CD4-positive, alpha-beta T cell (primary cell): ENCODE results near the gene ANKRD44. TPM values are rescaled to one million over a fixed set of nuclear protein-coding genes. Genes with fewer than 3 reads are reported as not detected.

ENCODE experiments used
- ATAC-seq: fragments of 200-7000 bp; cut with Tn5 transposase; one replicate; pipeline ENCODE4 v1.10.0; 2022; ENCODE audit warnings: mild to moderate bottlenecking; ENCODE audit not compliant: poor library complexity
- CTCF ChIA-PET: fragments of 350-600 bp; sonication (Branson Sonifier 250); formaldehyde crosslinking; loops from one replicate; lab custom pipeline; 2021; ENCODE audit warnings: antibody characterized with exemption, inconsistent platforms; lab: Charles Lee
- POLR2A ChIA-PET: fragments of 350-600 bp; sonication (Branson Sonifier 250); formaldehyde crosslinking; loops from one replicate; lab custom pipeline; 2021; ENCODE audit warnings: antibody characterized with exemption, inconsistent platforms; lab: Charles Lee
- DNase-seq, 14 experiments: peaks; one replicate each; pipeline ENCODE4 v3.0.0-alpha.2; 2013 to 2020; ENCODE audit warnings: mixed read lengths in 2 of 14
- H3K27ac ChIP-seq, 2 donors: one replicate each; pipeline versions ENCODE4 v1.5.1 to v1.7.0; 2013; ENCODE audit warnings: low read length in 2 of 2, low read depth in 1 of 2, mild to moderate bottlenecking in 1 of 2
- H3K27me3 ChIP-seq, 2 experiments: 1 replicate in 1 of 2; 2 replicates in 1 of 2; pipeline versions ENCODE4 v1.6.1 to v1.7.0; 2013; ENCODE audit warnings: low read length in 2 of 2, control low read depth in 1 of 2, mild to moderate bottlenecking in 1 of 2, moderate library complexity in 1 of 2; ENCODE audit not compliant: insufficient read depth in 2 of 2, control insufficient read depth in 1 of 2
- H3K36me3 ChIP-seq: one replicate; pipeline ENCODE4 v1.6.1; 2013; ENCODE audit warnings: low read length, control low read depth; ENCODE audit not compliant: insufficient read depth
- H3K4me1 ChIP-seq: one replicate; pipeline ENCODE4 v1.6.1; 2013; ENCODE audit warnings: low read length, control low read depth; ENCODE audit not compliant: insufficient read depth
- H3K4me3 ChIP-seq: one replicate; pipeline ENCODE4 v1.5.1; 2013; ENCODE audit warnings: mild to moderate bottlenecking, low read length, moderate library complexity
- H3K9me3 ChIP-seq, 2 experiments: 1 replicate in 1 of 2; 2 replicates in 1 of 2; pipeline versions ENCODE4 v1.6.1 to v1.7.0; 2013; ENCODE audit warnings: low read length in 2 of 2, mild to moderate bottlenecking in 2 of 2, control low read depth in 1 of 2, moderate library complexity in 1 of 2; ENCODE audit not compliant: control insufficient read depth in 1 of 2, insufficient read depth in 1 of 2
- H3K27ac Mint-ChIP-seq: one replicate; pipeline ENCODE4 v1.8.0; 2020; ENCODE audit warnings: mixed read lengths
- H3K27me3 Mint-ChIP-seq: one replicate; pipeline ENCODE4 v1.8.0; 2021; ENCODE audit warnings: mixed read lengths
- H3K36me3 Mint-ChIP-seq: one replicate; pipeline ENCODE4 v1.8.0; 2021; ENCODE audit warnings: low read depth, mixed read lengths
- H3K4me1 Mint-ChIP-seq: one replicate; pipeline ENCODE4 v1.8.0; 2021; ENCODE audit warnings: low read depth, mixed read lengths
- H3K4me3 Mint-ChIP-seq: one replicate; pipeline ENCODE4 v1.8.0; 2020; ENCODE audit warnings: mild to moderate bottlenecking, mixed read lengths
- H3K9me3 Mint-ChIP-seq: one replicate; pipeline ENCODE4 v1.8.0; 2020; ENCODE audit warnings: mixed read lengths
- CTCF ChIP-seq: fragments of 200-600 bp; IDR thresholded peaks from one replicate; pipeline ENCODE4 v1.8.0; 2022; ENCODE audit warnings: antibody characterized with exemption, mild to moderate bottlenecking
- intact Hi-C, 2 experiments: fragments of 100-400 bp; cut with DNase I in 1 of 2; cut with micrococcal nuclease in 1 of 2; formaldehyde crosslinking; loops; one replicate each; pipeline versions ENCODE4 v1.15.1 to v1.9.0; 2023 to 2025; cut with DNase I, micrococcal nuclease
- total RNA-seq, 174 experiments: library from RNA in 2 of 174; stranded (reverse) in 2 of 174; gene quantifications; one replicate each; pipeline ENCODE4 v1.2.3 and lab custom pipeline; 2021 to 2026

The ANKRD44 gene
- total RNA-seq, 2 experiments from 2014 or later = 170 to 186 TPM

DNA sequence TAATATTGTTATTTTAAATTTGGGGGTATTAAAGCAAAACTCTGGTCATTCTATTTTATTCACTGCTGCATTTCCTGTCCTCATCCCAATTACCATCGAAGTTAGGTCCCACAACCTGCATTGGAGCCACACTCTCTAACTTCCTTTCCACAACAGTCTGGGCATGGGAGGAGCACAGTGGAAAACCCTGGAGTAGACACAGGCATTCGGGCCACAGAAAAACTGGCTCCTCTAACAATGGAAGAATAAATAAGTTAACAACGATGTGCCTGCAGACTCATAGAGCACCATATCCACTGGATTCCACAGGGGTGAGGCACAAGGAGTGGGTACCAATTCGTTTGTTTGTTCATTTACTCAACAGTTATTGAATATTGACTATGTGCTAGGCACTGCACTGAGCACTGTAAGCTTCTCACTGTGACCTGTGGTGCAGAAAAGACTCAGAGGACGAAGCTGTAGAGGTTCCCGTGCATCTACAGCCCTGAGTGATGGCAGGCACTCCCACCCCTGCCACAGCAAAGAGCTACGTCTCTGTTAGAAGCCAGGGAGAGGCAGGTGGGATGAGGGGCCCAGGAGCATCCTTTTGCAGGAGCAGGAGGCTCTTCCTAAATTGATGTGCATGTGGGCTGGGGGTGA, 229.9 kb downstream of the ANKRD44 start:
- Histone ChIP-seq H3K36me3 (peaks cover 96% of the 10 kb centered on the region), H3K27ac (no peak overlapping the region), H3K4me1 (no peaks in the 10 kb centered on the region), H3K9me3 (no peaks in the 10 kb centered on the region), H3K4me3 (no peak overlapping the region), H3K27me3 (no peaks in the 10 kb centered on the region)
- H3K4me3 Mint-ChIP-seq = no peak overlapping the region
- H3K27me3 Mint-ChIP-seq = no peaks in the 10 kb centered on the region
- peaks cover 100% of the 10 kb centered on the region for H3K36me3 Mint-ChIP-seq
- CTCF ChIA-PET = no interaction called here
- peaks cover 16% of the 10 kb centered on the region for H3K4me1 Mint-ChIP-seq
- DNase-seq (no peak), ATAC-seq (no peak)
- TF ChIP-seq CTCF = no peak
- intact Hi-C loops = no loop called here
- no peaks in the 10 kb centered on the region for H3K9me3 Mint-ChIP-seq
- peak overlapping the region; percentile 71 for H3K27ac Mint-ChIP-seq
- POLR2A ChIA-PET = no interaction called here

DNA sequence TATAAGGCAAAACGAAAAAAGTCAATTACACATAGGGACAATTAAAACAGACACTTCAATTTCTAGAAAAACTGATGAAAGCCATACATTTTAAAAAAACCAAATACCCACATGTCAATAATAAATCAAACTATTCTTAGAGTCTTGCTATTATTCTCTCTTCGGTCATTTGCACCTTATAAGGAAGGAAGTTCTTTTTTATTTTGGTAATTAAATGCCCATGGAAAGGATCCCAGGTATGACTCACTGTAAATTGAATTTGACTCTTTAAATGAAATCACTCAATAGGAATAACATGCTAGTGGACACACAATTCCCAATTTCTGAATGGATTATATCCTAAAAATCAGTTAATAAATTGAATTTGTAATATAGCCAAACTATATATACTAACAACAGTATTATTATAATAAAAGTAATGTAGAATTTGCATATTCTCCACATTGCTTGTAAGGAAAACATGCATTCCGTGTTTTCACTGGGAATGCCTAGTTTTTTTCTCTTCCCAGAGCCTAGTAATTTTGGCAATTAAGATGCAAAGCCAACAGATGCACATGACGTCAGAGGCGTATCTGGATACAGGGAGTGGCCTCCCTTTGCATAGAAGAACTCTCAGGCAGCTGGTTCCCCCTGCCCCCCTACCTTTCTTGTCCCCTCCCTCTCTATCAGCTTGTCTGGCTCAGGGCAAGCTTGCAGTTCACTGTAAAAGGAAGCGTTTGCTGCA, 230.6 kb downstream of the ANKRD44 start:
- peaks cover 100% of the 10 kb centered on the region for H3K36me3 Mint-ChIP-seq
- H3K27ac ChIP-seq = no peak overlapping the region
- H3K27me3 Mint-ChIP-seq = no peaks in the 10 kb centered on the region
- no peak for TF ChIP-seq CTCF
- H3K27me3 ChIP-seq = no peaks in the 10 kb centered on the region
- intact Hi-C loops = no loop called here
- peak overlapping the region; percentile 71 for H3K27ac Mint-ChIP-seq
- peaks cover 21% of the 10 kb centered on the region for H3K4me1 Mint-ChIP-seq
- ATAC-seq (no peak), DNase-seq (no peak)
- H3K9me3 ChIP-seq = no peaks in the 10 kb centered on the region
- no peaks in the 10 kb centered on the region for H3K9me3 Mint-ChIP-seq
- no peaks in the 10 kb centered on the region for H3K4me1 ChIP-seq
- peaks cover 95% of the 10 kb centered on the region for H3K36me3 ChIP-seq
- no peak overlapping the region for H3K4me3 Mint-ChIP-seq
- POLR2A ChIA-PET = no interaction called here
- no peak overlapping the region for H3K4me3 ChIP-seq
- CTCF ChIA-PET = no interaction called here

GRCh38 chr2:197079414-197079813, 231.2 kb downstream of the ANKRD44 start:
- Mint-ChIP-seq H3K27me3 (no peaks in the 10 kb centered on the region), H3K9me3 (no peaks in the 10 kb centered on the region), H3K27ac (peak overlapping the region; percentile 62), H3K36me3 (peaks cover 100% of the 10 kb centered on the region), H3K4me3 (no peak overlapping the region), H3K4me1 (peaks cover 27% of the 10 kb centered on the region)
- DNase-seq (no peak), ATAC-seq (no peak)
- Histone ChIP-seq H3K27ac (no peak overlapping the region), H3K27me3 (no peaks in the 10 kb centered on the region), H3K4me1 (peaks cover 2% of the 10 kb centered on the region), H3K9me3 (no peaks in the 10 kb centered on the region), H3K36me3 (peaks cover 97% of the 10 kb centered on the region), H3K4me3 (no peak overlapping the region)
- TF ChIP-seq CTCF = no peak
- intact Hi-C loops = no loop called here
- CTCF ChIA-PET = no interaction called here
- POLR2A ChIA-PET = interaction anchor here (1.0 kb wide), 1 partner anchor 18 kb away, joined by 3 read pairs; no protein-coding TSS in a partner anchor
